NCI-H2029 (cell line): Measurements from ENCODE around the gene DDO.

Experiments
- DNase-seq: peaks from one replicate; lab custom pipeline; 2025; lab: John Stamatoyannopoulos, UW

The DDO gene, protein sequence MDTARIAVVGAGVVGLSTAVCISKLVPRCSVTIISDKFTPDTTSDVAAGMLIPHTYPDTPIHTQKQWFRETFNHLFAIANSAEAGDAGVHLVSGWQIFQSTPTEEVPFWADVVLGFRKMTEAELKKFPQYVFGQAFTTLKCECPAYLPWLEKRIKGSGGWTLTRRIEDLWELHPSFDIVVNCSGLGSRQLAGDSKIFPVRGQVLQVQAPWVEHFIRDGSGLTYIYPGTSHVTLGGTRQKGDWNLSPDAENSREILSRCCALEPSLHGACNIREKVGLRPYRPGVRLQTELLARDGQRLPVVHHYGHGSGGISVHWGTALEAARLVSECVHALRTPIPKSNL

DNA sequence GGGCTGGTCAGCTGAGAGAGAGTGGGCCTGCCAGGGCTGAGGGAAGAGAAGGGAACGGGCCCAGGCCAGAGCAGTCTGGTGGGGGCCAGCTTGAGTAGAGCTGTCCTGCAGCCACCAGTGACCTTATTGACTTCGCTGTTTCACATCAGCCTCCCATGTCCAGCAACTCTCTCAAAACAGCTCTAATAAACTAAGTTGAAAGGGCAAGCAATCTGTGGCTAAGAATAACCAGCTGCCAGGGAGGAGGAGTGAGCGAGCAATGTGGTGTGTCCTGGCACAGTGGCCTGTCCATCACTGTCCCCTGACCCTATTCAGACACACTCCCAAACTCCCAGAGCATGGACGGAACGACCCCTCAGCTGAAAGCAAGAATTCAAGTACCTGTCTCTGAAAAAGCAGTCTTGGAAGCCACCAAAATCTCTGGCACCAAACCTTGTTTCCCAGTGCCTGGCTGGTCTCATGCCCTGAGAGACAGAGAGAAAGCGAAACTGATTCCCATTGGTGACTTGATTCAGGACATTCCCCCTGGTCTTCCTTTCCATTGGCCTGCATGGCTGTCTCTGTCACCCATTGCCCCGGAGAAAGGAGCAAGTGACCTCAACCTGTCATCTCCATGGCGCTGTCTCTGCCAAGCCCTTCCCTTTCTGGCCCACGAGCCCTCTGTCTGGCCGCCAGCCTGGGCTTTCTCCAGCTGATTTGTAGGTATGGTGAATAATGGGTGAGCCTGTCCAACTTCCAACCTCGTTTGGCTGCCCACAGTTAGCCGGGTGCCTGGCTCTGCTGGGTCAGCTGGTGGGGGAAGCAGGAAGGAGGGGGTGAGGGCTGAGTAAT lies at the start of gene DDO:
DDO (minus strand) TSS at position 490 of the 831 bp plus-strand sequence. CDS start 2,113 bp downstream, outside the sequence.
- DNase-seq: peak; percentile 94

DNA sequence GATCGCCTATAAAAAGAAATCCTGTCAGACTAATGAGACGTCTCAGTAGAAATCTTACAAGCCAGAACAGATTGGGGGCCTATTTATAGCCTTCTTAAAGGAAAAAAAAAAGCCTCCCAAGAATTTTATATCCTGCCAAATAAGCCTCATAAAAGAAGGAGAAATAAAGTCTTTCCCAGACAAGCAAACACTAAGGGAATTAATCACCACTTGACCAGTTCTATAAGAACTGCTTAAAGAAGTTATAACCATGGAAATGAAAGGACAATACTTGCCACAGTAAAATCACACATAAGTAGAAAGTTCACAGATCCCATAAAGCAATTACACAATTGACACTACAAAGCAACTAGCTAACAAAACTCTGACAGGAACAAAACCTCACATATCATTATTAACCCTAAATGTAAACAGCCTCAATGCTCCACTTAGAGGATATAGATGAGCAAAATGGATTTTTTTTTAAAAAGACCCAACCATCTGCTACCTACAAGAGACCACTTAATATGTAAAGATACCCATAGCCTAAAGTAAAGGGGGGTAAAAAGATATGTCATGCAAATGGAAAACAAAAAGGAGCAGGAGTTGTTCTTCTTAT lies 47.6 kb upstream of the DDO start:
- DNase-seq: no peak

DNA sequence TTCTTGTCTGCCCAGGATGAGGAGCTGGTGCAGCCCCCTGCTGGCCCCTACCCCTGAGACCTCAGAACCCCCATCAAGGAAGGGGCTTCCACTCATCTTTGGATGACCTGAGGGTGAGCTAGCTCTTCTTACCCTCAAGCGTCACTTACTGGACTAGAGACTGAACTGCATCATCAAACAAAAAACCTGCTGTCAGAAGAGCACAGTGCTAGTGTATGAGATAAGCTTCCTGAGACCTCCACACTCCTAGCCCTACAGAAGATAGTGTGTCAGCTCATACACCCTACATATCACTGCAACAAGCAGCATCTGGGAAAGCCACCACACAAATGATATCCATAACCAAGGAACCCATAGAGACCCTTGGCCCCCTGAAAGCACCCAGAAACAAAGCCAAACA lies 46.0 kb upstream of the DDO start:
- no peak for DNase-seq

DNA sequence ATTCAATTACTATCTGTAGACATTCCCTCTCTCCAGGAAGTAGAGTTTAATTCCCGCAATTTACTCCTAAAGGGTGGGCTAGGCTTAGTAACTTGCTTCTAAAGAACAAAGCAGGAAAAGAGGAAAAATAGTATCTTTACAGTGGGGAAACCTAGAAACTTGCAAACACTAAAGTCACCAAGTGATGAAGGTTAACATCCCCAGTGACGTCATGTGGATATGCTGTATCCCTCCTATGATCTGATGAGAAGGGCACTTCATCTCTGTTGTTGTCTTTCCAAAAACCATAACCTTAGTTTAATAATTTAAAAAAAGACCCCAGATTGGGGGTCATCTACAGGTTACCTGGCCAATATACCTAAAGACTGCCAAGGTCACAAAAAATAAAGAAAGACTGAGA lies 43.8 kb upstream of the DDO start:
- no peak for DNase-seq

DNA sequence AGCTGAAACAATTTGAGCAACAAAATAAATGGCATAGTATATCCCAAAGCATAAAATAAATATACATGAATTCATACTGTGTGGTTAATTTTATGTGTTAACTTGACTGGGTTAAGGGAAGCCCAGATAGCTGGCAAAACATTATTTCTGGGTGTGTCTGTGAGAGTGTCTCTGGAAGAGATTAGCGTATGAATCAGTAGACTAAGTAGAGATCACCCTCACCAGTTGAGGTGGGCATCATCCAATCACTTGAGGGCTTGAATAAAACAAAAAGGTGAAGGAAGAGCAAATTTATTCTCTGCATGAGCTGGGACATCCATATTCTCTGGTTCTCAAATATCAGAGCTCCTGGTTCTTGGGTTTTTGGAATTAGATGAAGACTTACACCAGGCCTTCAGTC lies 43.1 kb upstream of the DDO start:
- DNase-seq: no peak

DNA sequence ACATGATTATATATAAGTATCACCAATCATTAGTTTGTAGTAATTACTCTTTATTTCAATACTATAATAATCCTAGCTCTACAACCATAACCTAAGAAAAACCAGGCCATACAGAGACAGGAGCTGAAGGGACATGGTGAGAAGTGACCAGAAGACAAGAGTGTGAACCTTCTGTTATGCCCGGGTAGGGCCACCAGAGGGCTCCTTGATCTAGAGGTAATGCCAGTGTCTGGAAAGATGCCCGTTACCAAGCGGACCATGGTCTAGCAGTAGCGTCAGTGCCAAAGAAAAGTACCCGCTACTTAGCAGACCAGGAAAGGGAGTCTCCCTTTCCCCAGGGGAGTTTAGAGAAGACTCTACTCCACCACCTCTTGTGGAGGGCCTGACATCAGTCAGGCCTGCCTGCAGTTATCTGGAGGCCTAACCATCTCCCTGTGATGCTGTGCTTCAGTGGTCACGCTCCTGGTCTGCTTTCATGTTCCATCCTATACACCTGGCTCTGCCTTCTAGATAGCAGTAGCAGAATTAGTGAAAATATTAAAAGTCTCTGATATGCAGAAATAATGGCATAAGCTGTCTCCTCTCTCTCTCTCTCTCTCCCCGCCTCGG lies 42.3 kb upstream of the DDO start:
- DNase-seq: peak; percentile 73

DNA sequence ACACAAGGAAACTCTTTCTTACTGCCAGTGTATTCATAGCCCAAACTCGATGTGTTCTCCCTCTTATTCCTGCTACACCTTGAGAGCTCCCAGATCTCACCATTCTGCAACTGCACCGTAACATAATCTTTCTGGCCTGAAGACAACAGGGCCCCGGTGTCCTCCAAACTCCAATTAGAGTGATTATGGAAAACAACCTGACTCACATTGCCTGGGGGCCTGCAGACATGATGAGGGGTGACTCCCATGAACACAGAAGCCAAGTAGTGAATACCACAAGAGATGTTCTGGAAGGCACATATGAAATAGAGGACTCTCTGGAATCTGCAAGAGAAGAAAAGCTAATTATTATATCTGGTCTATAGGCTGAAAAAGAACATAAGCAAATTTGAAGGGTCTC lies 41.3 kb upstream of the DDO start:
- DNase-seq: no peak

DNA sequence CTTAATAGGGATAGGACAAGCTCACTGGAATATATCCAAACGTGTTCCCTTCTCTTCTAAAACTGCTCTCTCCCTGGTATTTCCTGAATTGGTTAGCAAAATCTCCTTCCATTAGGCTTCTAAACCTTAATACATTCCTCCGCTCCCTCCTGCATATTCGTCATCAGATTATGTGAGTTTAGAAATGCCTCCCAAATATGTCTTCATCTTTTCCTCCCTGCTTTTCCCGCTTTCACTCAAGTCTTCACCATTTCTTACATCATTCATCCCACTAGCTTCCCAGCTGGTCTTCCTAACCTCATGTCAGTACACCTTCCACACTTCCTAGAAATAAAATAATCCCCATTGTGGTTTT lies 34.1 kb upstream of the DDO start:
- DNase-seq: no peak

DNA sequence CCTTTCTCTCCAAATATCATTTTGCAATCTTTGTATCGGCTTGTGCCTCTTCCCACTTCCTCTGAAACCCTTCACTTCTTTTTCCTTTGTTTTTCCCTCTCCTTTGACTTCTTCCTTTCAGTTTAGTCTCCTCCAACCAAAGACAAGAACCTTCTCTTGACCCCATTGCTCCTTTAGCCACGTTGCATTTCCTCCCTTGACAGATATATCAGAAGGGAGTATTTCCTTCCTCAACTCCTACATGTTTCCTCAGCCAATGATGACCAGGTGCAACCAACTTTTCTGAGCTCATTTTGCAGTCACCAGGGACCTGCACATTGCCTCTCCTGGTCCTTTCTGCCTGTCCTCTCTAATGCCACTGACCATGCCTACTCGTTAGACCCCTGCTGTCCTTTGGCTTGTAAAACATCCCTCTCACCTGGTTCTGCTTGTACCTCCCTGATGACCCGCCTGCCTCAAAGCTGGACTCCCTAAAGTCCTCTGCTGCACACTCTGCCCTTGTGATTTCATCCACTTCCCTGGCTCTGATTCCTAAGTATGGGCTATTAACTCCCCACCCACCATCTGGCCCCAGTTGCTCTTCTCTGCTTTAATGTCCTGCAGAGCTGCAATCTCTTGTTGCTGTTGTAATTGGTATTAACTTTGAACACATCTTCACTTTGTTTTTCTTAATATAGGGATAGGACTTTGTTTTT lies 33.6 kb upstream of the DDO start:
- no peak for DNase-seq

DNA sequence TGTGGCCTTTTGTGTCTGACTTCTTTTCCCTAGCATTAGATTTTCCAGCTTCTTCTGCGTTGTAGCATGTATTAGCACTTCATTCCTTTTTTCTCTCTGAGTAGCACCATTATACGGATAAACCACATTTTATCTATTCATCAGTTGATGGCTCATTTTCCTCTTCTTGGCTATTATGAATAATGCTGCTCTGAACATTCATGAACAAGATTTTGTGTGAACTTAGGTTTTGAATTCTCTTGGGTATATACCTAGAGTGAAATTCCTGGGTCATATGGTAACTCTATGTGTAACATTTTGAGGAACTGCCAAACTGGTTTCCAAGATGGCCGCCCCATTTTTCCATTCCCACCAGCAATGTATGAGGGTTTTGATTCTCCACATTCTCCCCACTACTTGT lies 32.4 kb upstream of the DDO start:
- DNase-seq: no peak

DNA sequence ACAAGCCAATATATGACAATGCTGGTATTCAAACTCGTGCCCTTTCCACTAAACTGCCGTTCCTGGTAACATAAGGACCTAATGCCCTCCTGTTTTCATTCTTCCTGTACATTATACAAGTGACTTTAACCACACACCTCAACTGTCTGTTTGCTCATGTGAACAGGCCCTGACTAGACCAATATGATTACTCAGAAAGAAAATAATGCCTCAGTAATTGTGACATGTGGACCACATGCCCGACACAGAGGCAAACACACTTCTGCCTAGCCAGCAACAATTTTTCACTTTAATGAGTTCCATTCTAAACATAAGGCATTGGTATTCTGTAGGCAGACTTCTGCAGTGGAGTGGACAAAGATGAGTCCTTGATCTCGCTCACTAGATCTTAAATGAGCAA lies 31.0 kb upstream of the DDO start:
- DNase-seq: peak; percentile 16

DNA sequence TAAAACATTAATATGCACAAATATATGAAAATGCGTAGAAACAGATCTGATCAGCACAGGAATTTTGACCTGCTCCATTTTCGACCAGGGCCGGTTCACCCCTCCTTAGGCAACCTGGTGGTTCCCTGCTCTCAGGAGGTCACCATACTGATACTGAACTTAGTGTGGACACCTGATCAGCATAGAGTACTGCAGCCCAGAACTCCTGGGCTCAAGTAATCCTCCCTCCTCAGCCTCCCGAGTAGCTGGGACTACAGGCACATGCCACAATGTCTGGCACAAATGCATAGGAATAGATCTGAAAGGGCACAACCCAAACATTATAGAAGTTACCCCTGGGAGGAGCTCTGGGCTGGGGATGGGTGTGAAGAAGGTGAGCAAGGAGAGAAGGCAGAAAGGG lies 24.7 kb upstream of the DDO start:
- DNase-seq: no peak

DNA sequence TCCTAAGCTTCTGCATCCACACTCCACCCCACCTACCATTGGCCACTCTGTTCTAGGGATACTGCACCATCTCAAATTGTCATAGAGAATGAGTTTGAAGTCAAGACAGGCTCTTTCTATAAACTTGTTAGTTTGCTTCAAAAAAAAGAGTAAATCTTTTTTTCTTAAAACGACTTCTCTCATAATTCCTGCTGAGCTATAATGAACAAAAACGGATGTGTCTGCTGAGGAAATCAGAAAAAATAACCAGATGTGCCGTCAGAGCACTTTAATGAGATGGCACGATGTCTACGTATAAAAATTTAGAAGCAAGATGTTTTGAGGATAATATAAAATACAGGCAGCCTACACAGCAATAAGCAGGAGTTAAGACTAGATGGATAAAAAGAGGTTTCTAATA lies 24.0 kb upstream of the DDO start:
- no peak for DNase-seq

DNA sequence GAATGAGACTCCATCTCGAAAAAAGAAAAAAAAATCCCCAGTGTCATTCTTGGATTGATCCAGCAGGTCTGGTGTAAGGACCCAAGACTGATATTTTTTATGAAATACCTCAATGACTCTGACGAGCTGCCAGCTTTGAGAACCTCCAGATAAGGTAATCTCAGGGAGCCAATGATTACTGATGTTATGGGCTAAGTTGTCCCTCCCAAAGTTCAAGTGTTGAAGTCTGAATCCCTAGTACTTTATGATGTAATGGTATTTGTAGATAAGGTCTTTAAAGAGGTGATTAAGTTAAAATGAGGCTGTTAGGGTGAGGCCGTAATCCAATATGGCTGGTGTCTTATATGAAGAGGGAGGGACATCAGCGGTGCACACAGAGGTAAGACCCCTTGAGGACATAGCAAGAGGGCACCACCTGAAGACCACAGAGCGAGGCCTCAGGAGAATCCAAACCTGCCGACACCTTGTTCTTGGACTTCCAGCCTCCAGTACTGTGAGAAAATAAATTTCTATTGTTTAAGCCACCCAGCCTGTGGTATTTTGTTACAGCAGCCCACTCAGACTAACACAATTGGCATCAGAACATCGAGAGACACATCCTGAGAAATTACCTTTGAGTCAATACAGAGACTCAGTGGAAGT lies 19.7 kb upstream of the DDO start:
- DNase-seq: no peak

DNA sequence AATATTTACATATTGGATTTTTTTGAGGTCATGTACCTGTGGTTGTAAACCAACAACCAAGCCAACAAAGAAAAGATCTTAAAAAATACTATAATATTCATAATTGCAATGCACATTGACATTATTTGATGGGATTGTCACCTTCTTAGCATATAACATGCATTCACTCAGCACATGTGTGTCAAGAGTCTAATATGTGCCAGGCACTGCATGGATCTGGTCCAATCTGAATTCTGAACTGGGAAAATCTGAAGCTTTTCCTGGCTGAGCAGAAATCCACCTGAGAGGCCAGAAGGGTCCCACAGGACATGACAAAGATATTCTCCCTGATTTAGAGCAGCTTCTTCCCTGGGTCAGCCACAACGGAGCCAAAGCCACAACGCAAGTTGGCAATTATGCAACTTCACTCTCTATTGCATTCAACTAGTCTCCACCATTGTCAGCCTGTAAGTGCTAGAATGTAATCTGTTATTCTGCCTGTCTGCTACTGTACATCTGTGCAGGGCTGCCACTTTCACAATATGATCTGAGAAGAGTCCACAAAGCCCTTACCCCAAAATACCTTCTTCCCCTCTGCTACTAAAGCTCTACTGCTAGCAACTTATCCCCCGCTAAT lies 17.0 kb upstream of the DDO start:
- DNase-seq: no peak

DNA sequence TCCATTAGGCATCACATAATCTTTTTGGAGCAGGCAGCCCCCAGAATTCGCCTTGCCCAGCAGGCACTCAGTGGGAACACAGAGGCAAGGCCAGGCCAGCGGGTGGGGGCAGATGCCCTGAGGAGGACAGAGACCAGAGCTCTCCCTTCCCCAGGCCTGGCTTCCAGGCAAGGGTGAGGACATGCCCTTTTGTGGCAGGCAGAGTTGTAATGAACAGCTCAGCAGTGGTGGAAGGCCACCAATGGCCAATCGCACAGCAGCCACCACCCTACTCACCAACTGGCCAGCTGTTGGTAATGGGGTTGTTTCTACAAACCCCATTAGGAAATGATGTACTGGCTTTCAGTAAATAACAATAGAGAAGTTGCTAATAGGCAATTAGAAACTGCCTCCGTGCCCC lies 15.4 kb upstream of the DDO start:
- DNase-seq: no peak

DNA sequence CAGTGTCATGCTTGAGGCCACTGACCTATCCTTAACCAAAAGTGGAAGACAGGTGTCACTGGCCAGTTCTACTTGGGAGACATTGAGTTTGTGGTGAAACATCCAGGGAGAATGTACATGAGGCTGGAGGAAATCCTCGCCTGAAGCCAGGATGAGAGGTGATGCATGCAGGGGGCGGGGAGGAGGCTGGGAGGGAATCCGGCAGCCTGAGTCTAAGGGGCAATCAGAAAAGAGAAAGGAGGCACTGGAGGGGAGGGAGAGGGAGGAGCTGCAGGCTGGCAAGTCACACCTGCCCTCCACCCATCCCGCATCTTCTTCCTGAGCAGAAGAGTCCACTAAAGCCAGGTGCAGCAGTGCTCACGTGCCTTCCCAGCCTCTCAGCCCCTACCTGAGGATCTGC lies 14.9 kb upstream of the DDO start:
- DNase-seq: peak; percentile 54

DNA sequence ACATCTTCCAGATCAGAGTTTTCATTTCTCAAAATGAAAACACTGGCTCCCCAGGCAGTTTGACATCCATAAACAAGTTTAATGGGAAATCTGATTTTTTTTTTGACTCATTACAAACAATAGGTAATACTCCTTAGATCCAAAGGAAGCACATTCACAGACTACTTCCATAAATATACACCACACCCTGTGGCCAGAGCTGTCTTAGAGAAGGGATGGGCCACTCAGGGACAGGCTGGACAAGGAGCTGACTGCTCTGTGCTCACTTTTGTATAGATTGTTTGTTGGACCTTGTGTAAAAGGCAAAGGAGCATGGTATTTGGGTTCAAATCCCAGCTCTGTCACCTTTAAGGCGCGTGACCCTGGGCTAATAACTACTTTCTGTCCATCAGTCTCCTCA lies 12.8 kb upstream of the DDO start:
- no peak for DNase-seq

DNA sequence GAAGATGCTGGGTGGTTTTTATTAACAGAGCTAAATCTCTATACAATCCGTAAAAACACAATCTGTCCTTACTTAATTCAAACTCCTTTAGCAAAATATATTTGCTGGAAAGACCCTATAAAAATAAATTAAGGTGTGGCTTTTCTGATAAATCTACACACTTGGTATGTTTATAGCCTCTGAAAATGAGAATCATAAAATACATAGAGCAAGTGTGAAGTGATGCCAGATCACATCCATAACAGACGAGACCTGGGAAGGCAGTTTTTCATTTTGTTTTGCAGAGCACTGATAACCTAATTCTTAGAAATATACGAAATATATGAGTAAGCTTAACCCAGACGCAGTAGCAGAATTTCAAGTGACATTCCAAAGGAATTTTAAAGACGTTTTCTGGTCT lies 10.4 kb upstream of the DDO start:
- DNase-seq: no peak

DNA sequence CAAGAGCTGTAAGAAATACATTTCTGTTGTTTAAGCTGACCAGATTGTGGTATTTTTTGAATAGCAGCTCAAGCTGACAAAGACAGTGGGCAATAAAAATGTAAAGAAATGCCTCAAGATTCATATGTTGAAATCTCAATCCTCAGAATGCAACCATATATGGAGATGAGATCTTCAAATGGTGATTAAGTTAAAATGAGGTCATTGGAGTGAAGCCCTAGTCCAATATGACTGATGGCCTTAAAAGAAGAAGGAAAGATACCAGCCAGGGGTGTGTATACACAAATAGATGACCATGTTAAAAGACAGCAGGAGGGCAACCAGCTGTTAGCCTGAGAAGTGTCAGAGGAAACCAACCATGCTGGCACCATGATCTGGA lies 7.1 kb upstream of the DDO start:
- DNase-seq: no peak

DNA sequence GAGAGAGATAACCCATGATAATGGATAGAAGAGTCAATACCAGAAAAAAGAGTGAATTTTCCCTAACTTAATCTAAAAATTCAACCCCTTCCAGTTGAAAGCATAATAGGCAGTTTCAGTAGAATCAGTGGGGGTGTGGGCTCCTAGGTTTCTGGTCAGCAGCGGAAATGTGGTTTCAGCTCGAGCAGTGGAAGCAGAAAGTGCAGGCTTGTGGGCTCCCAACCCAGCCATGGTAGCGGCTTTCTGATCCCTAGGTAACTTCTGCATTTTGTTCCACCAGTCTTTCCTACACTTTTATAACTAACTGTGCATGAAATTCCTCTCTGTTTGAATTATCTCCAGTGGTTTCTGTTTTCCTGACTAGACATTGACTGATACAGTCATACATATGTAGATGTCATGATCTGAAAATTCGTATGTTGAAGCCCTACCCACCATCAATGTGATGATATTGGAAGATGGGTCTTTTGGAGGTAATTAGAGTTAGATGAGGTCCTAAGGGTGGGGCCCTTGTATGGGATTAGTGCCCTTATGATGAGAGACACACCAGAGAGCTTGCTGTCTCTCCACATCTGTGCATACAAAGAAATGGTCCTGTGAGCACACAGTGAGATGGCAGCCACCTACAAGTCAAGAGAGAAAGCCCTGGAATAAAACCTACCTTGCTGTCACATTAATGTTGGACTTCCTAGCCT lies 6.5 kb upstream of the DDO start:
- DNase-seq: no peak
